ENCODE measurements around the gene CCDC183. TPM values are rescaled to one million over a fixed set of nuclear protein-coding genes. Genes with fewer than 3 reads are reported as not detected.

CCDC183 gene
- total RNA-seq, 1 experiment from 2014 or later, result 1.1 TPM

- Histone ChIP-seq H3K56ac (ENCODE audit: insufficient read length, low read depth, low read length) (no peak overlapping the region), H4K91ac (ENCODE audit: insufficient read length, low read depth, low read length) (no peak overlapping the region), H2AFZ (ENCODE audit: low read length) (no peak overlapping the region), H3K23ac (ENCODE audit: insufficient read length, low read depth, low read length) (no peak overlapping the region), H4K5ac (ENCODE audit: insufficient read length, low read depth, low read length) (no peak overlapping the region), H3K79me1 (ENCODE audit: insufficient read depth, low read depth, low read length, poor library complexity, severe bottlenecking) (no peaks in the 10 kb centered on the region), H2BK120ac (ENCODE audit: low read depth, low read length, poor library complexity, severe bottlenecking) (no peak overlapping the region), H4K20me1 (ENCODE audit: control insufficient read depth, insufficient read depth, insufficient read length) (no peaks in the 10 kb centered on the region), H3K4me1 (ENCODE audit: insufficient read depth, low read length) (no peaks in the 10 kb centered on the region; the same call in 1 of the 2 replicates), H4K8ac (replicated peaks; ENCODE audit: insufficient read length, low read depth, low read length) (no peak overlapping the region), H3K4me2 (ENCODE audit: insufficient read depth, insufficient read length, low read length) (peak overlapping the region; percentile 81), H3T11ph (ENCODE audit: low read length) (no peak overlapping the region), H3K27me3 (ENCODE audit: insufficient read depth, low read length) (no peaks in the 10 kb centered on the region; the same call in 1 of the 2 replicates), H2BK12ac (ENCODE audit: insufficient read length, low read depth, low read length) (no peak overlapping the region), H3K79me2 (ENCODE audit: insufficient read depth, low read length) (no peaks in the 10 kb centered on the region), H2BK15ac (ENCODE audit: low read depth, low read length) (no peak overlapping the region), H2AK5ac (ENCODE audit: insufficient read length, low read length) (no peak overlapping the region), H3K9me3 (ENCODE audit: control insufficient read depth, low read depth, low read length) (no peaks in the 10 kb centered on the region), H3K23me2 (ENCODE audit: insufficient read length, low read depth, low read length, poor library complexity, severe bottlenecking) (peaks cover 15% of the 10 kb centered on the region), H3K9ac (ENCODE audit: extremely low read depth, insufficient read length, low read length) (no peak overlapping the region), H3K27ac (ENCODE audit: insufficient read length, low read depth, low read length) (no peak overlapping the region), H2BK5ac (ENCODE audit: insufficient read length, low read length) (no peak overlapping the region), H3K18ac (ENCODE audit: insufficient read length, low read depth, low read length) (no peak overlapping the region), H2BK20ac (ENCODE audit: low read depth, low read length, poor library complexity, severe bottlenecking) (no peak overlapping the region), H3K14ac (ENCODE audit: insufficient read depth, low read length) (no peak overlapping the region; the same call in 1 of the 2 replicates), H3K4ac (ENCODE audit: low read depth, low read length) (no peak overlapping the region)
- no peak for TF ChIP-seq CTCF (conservative IDR thresholded peaks at IDR 0.05)
- no peak for DNase-seq
- Mint-ChIP-seq H3K27me3 (ENCODE audit: low read depth) (peaks cover 49% of the 10 kb centered on the region), H3K4me1 (peaks cover 20 to 31% of the 10 kb centered on the region in 2 experiments), H3K27ac (no peak overlapping the region), H3K4me3 (peak overlapping the region; percentile 44 to 94; a peak in 4 of 5 replicates), H3K36me3 (ENCODE audit: insufficient read depth in 1 of 3, low read depth in 3 of 3) (peaks cover 4 to 9% (median 7%) of the 10 kb centered on the region in 3 experiments; a peak in 4 of 7 replicates), H3K9me3 (no peaks in the 10 kb centered on the region)
- no CpG with 5 or more reads among the region's 35 CpGs for WGBS (ENCODE audit: extremely low coverage, insufficient read length, low lambda C conversion rate)
These were observed 3.1 kb downstream of the CCDC183 start for GRCh38 chr9:136799079-136799853.
